Memory B cell (primary cell): Measurements from ENCODE around the gene AGBL4.

Experiments
- ATAC-seq: fragments of 150-1000 bp; cut with Tn5 transposase; 2 replicates; pipeline ENCODE4 v1.10.0; 2021; ENCODE audit warnings: low read depth, mild to moderate bottlenecking, moderate library complexity
- DNase-seq, 2 donors: peaks; one replicate each; pipeline ENCODE4 v3.0.0; 2022; ENCODE audit warnings: low spot score in 2 of 2
- H3K27ac Mint-ChIP-seq: one replicate; pipeline ENCODE4 v1.8.0; 2022; ENCODE audit warnings: mild to moderate bottlenecking, moderate library complexity, mixed read lengths
- H3K27me3 Mint-ChIP-seq: one replicate; pipeline ENCODE4 v1.8.0; 2022; ENCODE audit warnings: mixed read lengths
- H3K36me3 Mint-ChIP-seq: one replicate; pipeline ENCODE4 v1.8.0; 2022; ENCODE audit warnings: mild to moderate bottlenecking, mixed read lengths
- H3K4me1 Mint-ChIP-seq: one replicate; pipeline ENCODE4 v1.8.0; 2022; ENCODE audit warnings: mixed read lengths
- H3K4me3 Mint-ChIP-seq: one replicate; pipeline ENCODE4 v1.8.0; 2022; ENCODE audit warnings: mild to moderate bottlenecking, moderate library complexity, mixed read lengths
- H3K9me3 Mint-ChIP-seq: one replicate; pipeline ENCODE4 v1.8.0; 2022; ENCODE audit warnings: mixed read lengths

AGBL4 gene

GRCh38 chr1:48807554-48808260 lies 1216.0 kb downstream of the AGBL4 start:
- no peaks in the 10 kb centered on the region for H3K9me3 Mint-ChIP-seq
- no peak for ATAC-seq
- DNase-seq: no peak
- no peak overlapping the region for H3K27ac Mint-ChIP-seq
- peaks cover 23% of the 10 kb centered on the region for H3K4me1 Mint-ChIP-seq
- H3K4me3 Mint-ChIP-seq: no peak overlapping the region
- H3K27me3 Mint-ChIP-seq: no peaks in the 10 kb centered on the region
- no peaks in the 10 kb centered on the region for H3K36me3 Mint-ChIP-seq

DNA sequence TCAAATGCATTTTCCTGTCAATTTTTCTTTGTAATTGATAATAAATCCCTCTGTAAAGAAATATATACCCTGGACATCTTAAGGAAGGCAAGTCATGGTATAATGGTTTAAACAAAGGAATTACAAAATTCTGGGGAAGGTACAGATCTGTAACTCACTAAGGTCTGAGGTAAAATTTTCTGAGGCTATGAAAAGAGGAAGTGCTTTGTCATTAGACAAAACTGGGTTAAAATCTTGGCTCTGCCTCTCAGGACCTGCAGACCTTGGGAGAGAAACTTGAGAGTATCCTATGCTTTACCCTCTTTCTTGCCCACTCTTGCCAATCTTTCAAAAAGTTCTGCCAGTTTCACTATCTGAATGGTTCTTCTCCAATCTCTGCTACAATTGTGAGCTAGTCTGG lies 1220.3 kb downstream of the AGBL4 start:
- H3K4me3 Mint-ChIP-seq: no peak overlapping the region
- H3K27me3 Mint-ChIP-seq: no peaks in the 10 kb centered on the region
- no peak overlapping the region for H3K27ac Mint-ChIP-seq
- H3K9me3 Mint-ChIP-seq: no peaks in the 10 kb centered on the region
- DNase-seq (no peak), ATAC-seq (peak; percentile 47)
- no peaks in the 10 kb centered on the region for H3K36me3 Mint-ChIP-seq
- H3K4me1 Mint-ChIP-seq: peaks cover 20% of the 10 kb centered on the region

DNA sequence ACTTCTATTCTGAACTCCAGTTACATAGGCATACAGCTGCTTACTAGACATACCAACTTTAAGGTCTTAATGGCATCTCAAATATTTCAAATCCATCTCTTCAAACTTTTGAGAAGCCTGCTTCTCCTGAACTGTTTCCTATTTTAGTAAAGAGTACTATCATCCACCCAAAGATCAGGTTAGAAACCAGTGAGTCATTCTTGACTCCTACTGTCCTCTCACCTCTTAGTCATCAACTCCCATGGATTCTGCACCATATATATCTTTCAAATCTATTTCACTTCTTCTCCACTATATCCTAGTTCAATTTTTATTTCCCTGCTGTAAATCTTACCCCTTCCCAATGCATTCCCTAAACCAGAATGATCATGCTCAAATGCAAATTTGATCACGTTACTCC lies 1228.9 kb downstream of the AGBL4 start:
- Mint-ChIP-seq H3K4me3 (peak overlapping the region; percentile 38), H3K27ac (peak overlapping the region; percentile 81), H3K4me1 (peaks cover 61% of the 10 kb centered on the region), H3K27me3 (no peaks in the 10 kb centered on the region), H3K36me3 (peaks cover 4% of the 10 kb centered on the region), H3K9me3 (peaks cover 3% of the 10 kb centered on the region)
- no peak for DNase-seq
- no peak for ATAC-seq

DNA sequence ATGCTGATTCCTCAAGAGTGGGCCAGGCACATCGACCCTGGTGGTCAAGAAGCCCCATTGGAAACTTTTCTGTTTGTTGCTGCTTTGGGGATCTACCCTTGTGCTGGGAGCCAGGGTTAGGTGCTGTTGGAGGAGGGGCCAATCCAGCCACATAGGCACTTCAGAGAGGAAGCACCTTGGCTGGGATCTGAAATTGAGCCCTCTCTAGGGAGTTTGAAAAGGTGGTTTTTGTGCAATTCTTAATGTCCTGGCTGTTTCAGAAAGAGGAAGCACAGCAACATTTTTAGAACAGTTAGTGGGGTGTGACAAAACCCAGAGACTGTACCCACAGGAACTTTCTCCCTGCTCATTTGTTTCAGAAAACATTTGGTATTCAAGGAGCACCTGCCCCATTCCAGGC lies 1229.9 kb downstream of the AGBL4 start:
- Mint-ChIP-seq H3K36me3 (peaks cover 4% of the 10 kb centered on the region), H3K27ac (peak overlapping the region; percentile 81), H3K4me3 (peak overlapping the region; percentile 77), H3K27me3 (no peaks in the 10 kb centered on the region), H3K4me1 (peaks cover 62% of the 10 kb centered on the region), H3K9me3 (peaks cover 3% of the 10 kb centered on the region)
- ATAC-seq (peak; percentile 96), DNase-seq (peak; percentile 61 to 77)

DNA sequence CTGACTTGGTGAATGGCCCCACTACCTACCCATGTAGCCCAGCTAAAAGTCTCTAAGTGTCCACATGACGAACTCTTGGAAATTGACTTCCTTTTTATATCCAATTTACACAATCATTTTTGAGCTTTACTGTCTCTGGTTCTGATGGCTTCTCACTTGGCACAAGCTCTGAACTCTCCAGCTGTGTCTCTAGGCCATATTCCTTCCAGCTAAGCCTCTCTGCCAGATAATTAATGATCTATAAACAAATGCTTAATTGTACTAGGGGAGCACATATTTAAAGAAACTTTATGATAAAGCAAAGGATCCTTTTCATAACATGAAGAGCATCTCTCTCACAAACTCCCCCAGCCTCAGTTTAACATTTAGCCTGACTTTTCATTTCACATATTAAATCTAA lies 1230.8 kb downstream of the AGBL4 start:
- peaks cover 4% of the 10 kb centered on the region for H3K36me3 Mint-ChIP-seq
- ATAC-seq: no peak
- no peak overlapping the region for H3K4me3 Mint-ChIP-seq
- peak overlapping the region; percentile 81 for H3K27ac Mint-ChIP-seq
- H3K4me1 Mint-ChIP-seq: peaks cover 64% of the 10 kb centered on the region
- DNase-seq: no peak
- H3K9me3 Mint-ChIP-seq: peaks cover 3% of the 10 kb centered on the region
- H3K27me3 Mint-ChIP-seq: no peaks in the 10 kb centered on the region

GRCh38 chr1:48790397-48790796 lies 1233.4 kb downstream of the AGBL4 start:
- DNase-seq (no peak), ATAC-seq (no peak)
- peaks cover 53% of the 10 kb centered on the region for H3K4me1 Mint-ChIP-seq
- H3K27ac Mint-ChIP-seq: peak overlapping the region; percentile 79
- H3K27me3 Mint-ChIP-seq: no peaks in the 10 kb centered on the region
- peaks cover 4% of the 10 kb centered on the region for H3K36me3 Mint-ChIP-seq
- H3K4me3 Mint-ChIP-seq: no peak overlapping the region
- H3K9me3 Mint-ChIP-seq: peaks cover 3% of the 10 kb centered on the region

DNA sequence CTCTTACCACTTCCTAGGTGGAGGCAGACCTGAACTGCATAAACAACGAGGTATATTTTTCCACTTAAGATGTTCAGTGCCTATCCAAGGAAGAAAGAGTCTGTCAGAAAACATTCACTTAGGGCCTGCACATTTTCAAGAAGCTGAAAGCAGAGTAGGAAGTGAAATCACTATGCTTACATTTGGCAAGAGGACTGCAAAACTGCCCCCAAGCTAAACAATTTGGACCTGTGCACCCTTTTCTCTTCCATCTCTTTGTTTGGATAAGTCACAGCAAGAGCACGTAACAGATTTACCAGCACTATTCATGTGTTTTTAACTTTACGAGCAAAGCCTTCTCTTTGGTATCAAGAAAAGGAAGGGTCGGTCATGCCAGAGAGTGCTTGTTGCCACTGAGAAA lies 1233.9 kb downstream of the AGBL4 start:
- ATAC-seq: no peak
- Mint-ChIP-seq H3K9me3 (no peaks in the 10 kb centered on the region), H3K27ac (peak overlapping the region; percentile 79), H3K36me3 (peaks cover 1% of the 10 kb centered on the region), H3K27me3 (no peaks in the 10 kb centered on the region), H3K4me3 (peak overlapping the region; percentile 73), H3K4me1 (peaks cover 51% of the 10 kb centered on the region)
- no peak for DNase-seq

- no peaks in the 10 kb centered on the region for H3K9me3 Mint-ChIP-seq
- H3K4me3 Mint-ChIP-seq: no peak overlapping the region
- DNase-seq: no peak
- H3K27ac Mint-ChIP-seq: no peak overlapping the region
- H3K27me3 Mint-ChIP-seq: no peaks in the 10 kb centered on the region
- ATAC-seq: no peak
- no peaks in the 10 kb centered on the region for H3K36me3 Mint-ChIP-seq
- H3K4me1 Mint-ChIP-seq: peaks cover 18% of the 10 kb centered on the region
These were observed 1237.9 kb downstream of the AGBL4 start for GRCh38 chr1:48785869-48786268.

- no peak for ATAC-seq
- Mint-ChIP-seq H3K27ac (no peak overlapping the region), H3K36me3 (no peaks in the 10 kb centered on the region), H3K27me3 (no peaks in the 10 kb centered on the region), H3K4me1 (peaks cover 5% of the 10 kb centered on the region), H3K9me3 (no peaks in the 10 kb centered on the region), H3K4me3 (no peak overlapping the region)
- DNase-seq: no peak
These were observed 1239.5 kb downstream of the AGBL4 start for GRCh38 chr1:48784301-48784700.

DNA sequence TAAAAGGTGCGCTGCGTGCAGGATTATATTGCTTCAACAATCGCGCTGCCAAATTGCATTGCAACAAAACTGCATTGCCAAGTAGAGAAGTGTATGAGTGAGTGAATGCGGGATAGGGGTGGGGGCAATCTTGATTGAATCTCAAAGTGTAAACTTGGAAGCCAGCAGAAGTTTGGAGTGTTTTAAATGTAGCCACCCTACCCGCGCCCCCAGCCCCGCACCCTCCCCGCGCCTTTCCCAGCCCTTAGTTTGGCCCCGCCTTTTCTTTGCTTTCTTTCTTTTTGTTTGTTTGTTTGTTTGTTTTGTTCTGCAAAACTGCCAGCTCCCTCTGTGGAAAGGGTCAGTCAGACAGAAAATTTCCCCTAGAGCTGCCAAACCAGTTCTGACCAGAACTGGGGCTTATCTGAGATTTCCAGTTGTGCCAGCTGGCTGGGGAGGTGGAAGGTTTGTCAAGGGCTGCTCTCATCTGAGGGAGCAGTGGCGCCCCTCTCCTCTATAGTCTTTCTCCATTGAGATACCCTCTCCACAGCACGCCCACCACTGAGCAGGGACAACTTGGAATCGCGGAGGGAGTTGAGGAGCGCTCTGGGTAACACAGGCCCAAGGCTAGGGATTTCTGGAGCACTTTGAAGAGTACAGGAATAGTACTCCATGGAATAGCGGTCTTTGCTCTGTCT lies 1246.4 kb downstream of the AGBL4 start:
- Mint-ChIP-seq H3K27ac (peak overlapping the region; percentile 98), H3K36me3 (peaks cover 9% of the 10 kb centered on the region), H3K9me3 (no peaks in the 10 kb centered on the region), H3K27me3 (no peaks in the 10 kb centered on the region), H3K4me3 (peak overlapping the region; percentile 99), H3K4me1 (peaks cover 43% of the 10 kb centered on the region)
- DNase-seq (no peak), ATAC-seq (no peak)

GRCh38 chr1:48776393-48777218 lies 1247.1 kb downstream of the AGBL4 start, which contains the start of gene BEND5:
Gene BEND5, minus strand, starts transcription at chr1:48776891. Its CDS starts 60 bp downstream, at chr1:48776831.
- H3K4me3 Mint-ChIP-seq: peak within 1 kb of the TSS; percentile 100
- no peaks in the 10 kb centered on the region for H3K27me3 Mint-ChIP-seq
- H3K9me3 Mint-ChIP-seq: no peaks in the 10 kb centered on the region
- H3K4me1 Mint-ChIP-seq: peaks cover 48% of the 10 kb centered on the region
- H3K27ac Mint-ChIP-seq: peak within 1 kb of the TSS; percentile 98
- DNase-seq: peak; percentile 50 to 60
- H3K36me3 Mint-ChIP-seq: peaks cover 14% of the 10 kb centered on the region
- peak; percentile 75 for ATAC-seq

GRCh38 chr1:48775831-48776392 lies 1247.8 kb downstream of the AGBL4 start:
- Mint-ChIP-seq H3K9me3 (no peaks in the 10 kb centered on the region), H3K4me1 (peaks cover 50% of the 10 kb centered on the region), H3K4me3 (peak overlapping the region; percentile 100), H3K27me3 (no peaks in the 10 kb centered on the region), H3K36me3 (peaks cover 14% of the 10 kb centered on the region), H3K27ac (peak overlapping the region; percentile 98)
- no peak for DNase-seq
- ATAC-seq: peak; percentile 5

DNA sequence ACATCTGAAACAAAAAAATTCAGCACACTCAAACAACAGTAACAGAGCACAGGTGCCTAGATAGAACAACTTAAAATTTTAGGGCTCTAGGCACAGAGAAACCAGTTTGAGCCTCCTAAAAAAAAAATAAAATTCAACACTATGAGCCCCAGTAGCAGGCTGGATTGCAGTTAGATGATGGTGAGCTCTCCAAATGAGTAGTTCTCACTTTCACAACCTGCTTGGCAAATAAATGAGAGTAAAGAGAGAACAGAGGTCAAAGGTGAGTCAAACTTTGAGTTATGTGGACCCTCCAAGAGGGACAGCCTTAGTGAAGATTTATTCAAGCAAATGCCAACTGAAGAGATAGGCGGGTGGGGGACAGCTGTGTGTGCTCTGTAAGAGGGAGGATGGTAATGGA lies 1250.6 kb downstream of the AGBL4 start:
- no peak for ATAC-seq
- Mint-ChIP-seq H3K27ac (peak overlapping the region; percentile 84), H3K9me3 (no peaks in the 10 kb centered on the region), H3K27me3 (no peaks in the 10 kb centered on the region), H3K36me3 (peaks cover 18% of the 10 kb centered on the region), H3K4me1 (peaks cover 70% of the 10 kb centered on the region), H3K4me3 (peak overlapping the region; percentile 1)
- no peak for DNase-seq

GRCh38 chr1:48772211-48772610 lies 1251.5 kb downstream of the AGBL4 start:
- DNase-seq: no peak
- H3K27ac Mint-ChIP-seq: peak overlapping the region; percentile 84

More at GRCh38 chr1:48772211-48772610, 1251.5 kb downstream of the AGBL4 start:
- Mint-ChIP-seq H3K9me3 (no peaks in the 10 kb centered on the region), H3K4me1 (peaks cover 75% of the 10 kb centered on the region), H3K4me3 (peak overlapping the region; percentile 39), H3K27me3 (no peaks in the 10 kb centered on the region), H3K36me3 (peaks cover 18% of the 10 kb centered on the region)
- ATAC-seq: no peak
